Fibroblast of lung (primary cell): ENCODE data around the gene NKX6-2. TPM values are rescaled to one million over a fixed set of nuclear protein-coding genes. Genes with fewer than 3 reads are reported as not detected.

Experiments used
- DNase-seq, 2 donors: peaks; one replicate each; pipeline versions ENCODE4 v3.0.0 to v3.0.0-alpha.2; 2010; ENCODE audit warnings: low read depth in 2 of 2
- H2AFZ ChIP-seq: 2 replicates; pipeline ENCODE4 v1.5.1; 2012; ENCODE audit warnings: low read length, control low read depth, inconsistent platforms
- H3K27ac ChIP-seq: 2 replicates; pipeline ENCODE4 v1.5.1; 2011; ENCODE audit warnings: low read length, control low read depth; ENCODE audit not compliant: insufficient read depth
- H3K27me3 ChIP-seq: 2 replicates; pipeline ENCODE4 v1.5.1; 2011; ENCODE audit warnings: mild to moderate bottlenecking, low read length; ENCODE audit not compliant: control insufficient read depth, insufficient read depth
- H3K36me3 ChIP-seq: 2 replicates; pipeline ENCODE4 v1.5.1; 2011; ENCODE audit warnings: low read length; ENCODE audit not compliant: control insufficient read depth, insufficient read depth
- H3K4me1 ChIP-seq: 2 replicates; pipeline ENCODE4 v1.5.1; 2011; ENCODE audit warnings: low read length; ENCODE audit not compliant: control insufficient read depth, insufficient read depth; ENCODE audit errors: extremely low read depth
- H3K4me2 ChIP-seq: 2 replicates; pipeline ENCODE4 v1.5.1; 2011; ENCODE audit warnings: low read length, control low read depth; ENCODE audit not compliant: insufficient read depth; ENCODE audit errors: extremely low read depth
- H3K4me3 ChIP-seq, 4 experiments: fragments of 200-600 bp in 1 of 4; sonication (generic) in 1 of 4; replicated peaks in 1 of 4; 2 replicates each; pipeline ENCODE4 v1.5.1; 2011 to 2016; ENCODE audit warnings: low read length in 4 of 4, low read depth in 3 of 4, mild to moderate bottlenecking in 3 of 4, control low read depth in 2 of 4, inconsistent platforms in 1 of 4, mixed read lengths in 1 of 4; ENCODE audit not compliant: insufficient read depth in 1 of 4; ENCODE audit errors: control extremely low read depth in 1 of 4
- H3K79me2 ChIP-seq: 2 replicates; pipeline ENCODE4 v1.5.1; 2012; ENCODE audit warnings: mild to moderate bottlenecking, low read length, inconsistent platforms; ENCODE audit not compliant: control insufficient read depth, insufficient read depth
- H3K9ac ChIP-seq: 2 replicates; pipeline ENCODE4 v1.5.1; 2011; ENCODE audit warnings: mild to moderate bottlenecking, low read length, control low read depth; ENCODE audit not compliant: insufficient read depth
- H3K9me3 ChIP-seq: 2 replicates; pipeline ENCODE4 v1.5.1; 2012; ENCODE audit warnings: low read depth, low read length; ENCODE audit not compliant: control insufficient read depth, insufficient read depth
- H4K20me1 ChIP-seq: 2 replicates; pipeline ENCODE4 v1.5.1; 2011; ENCODE audit warnings: low read length; ENCODE audit not compliant: control insufficient read depth, insufficient read depth; ENCODE audit errors: extremely low read depth
- CTCF ChIP-seq, 2 donors: IDR thresholded peaks in 1 of 2; conservative IDR thresholded peaks in 1 of 2; 1 replicate in 1 of 2; 2 replicates in 1 of 2; pipeline ENCODE4 v1.5.1; 2011 to 2012; ENCODE audit warnings: low read length in 2 of 2, control low read depth in 1 of 2, inconsistent platforms in 1 of 2, low read depth in 1 of 2, mild to moderate bottlenecking in 1 of 2
- EZH2 ChIP-seq: IDR thresholded peaks from 2 replicates; pipeline ENCODE4 v1.5.1; 2012; ENCODE audit warnings: low read length, control low read depth, mild to moderate bottlenecking; ENCODE audit errors: missing control alignments
- polyA plus RNA-seq, 2 donors: library from polyadenylated mRNA; depleted of rRNA in 1 of 2; stranded (reverse) in 1 of 2; unstranded in 1 of 2; fragments of >200 nt; gene quantifications; 2 replicates each; pipeline ENCODE4 v1.2.1, GENCODE V29; 2011 to 2012; ENCODE audit warnings: missing spikeins in 1 of 2
- total RNA-seq: library from RNA; depleted of rRNA; stranded (reverse); fragments of >200 nt; gene quantifications from 2 replicates; pipeline ENCODE4 v1.2.1, GENCODE V29; 2014

Gene NKX6-2
- total and polyA plus RNA-seq, 2 donors (not counting 1 experiment from before 2014, with no cell fraction given), result not detected

- no peak for DNase-seq
- Histone ChIP-seq H3K4me1 (no peaks in the 10 kb centered on the region), H3K27me3 (no peaks in the 10 kb centered on the region), H3K9me3 (no peaks in the 10 kb centered on the region), H3K4me3 (no peak overlapping the region), H3K36me3 (no peaks in the 10 kb centered on the region), H2AFZ (no peak overlapping the region), H3K4me2 (no peak overlapping the region), H3K27ac (no peak overlapping the region), H3K9ac (no peak overlapping the region), H3K79me2 (no peaks in the 10 kb centered on the region), H4K20me1 (no peaks in the 10 kb centered on the region)
- no peak for TF ChIP-seq CTCF (conservative IDR thresholded peaks at IDR 0.05 in 1 of 2, IDR thresholded peaks at IDR 0.05 in 1 of 2; ENCODE audit: low read depth in 1 of 2, low read length in 2 of 2)
These were observed 26.6 kb upstream of the NKX6-2 start for GRCh38 chr10:132812520-132812919.

GRCh38 chr10:132811891-132812481, 26.0 kb upstream of the NKX6-2 start:
- Histone ChIP-seq H3K9me3 (no peaks in the 10 kb centered on the region), H3K36me3 (no peaks in the 10 kb centered on the region), H3K79me2 (no peaks in the 10 kb centered on the region), H3K4me1 (no peaks in the 10 kb centered on the region), H2AFZ (no peak overlapping the region), H3K9ac (no peak overlapping the region), H4K20me1 (no peaks in the 10 kb centered on the region), H3K27ac (no peak overlapping the region), H3K27me3 (no peaks in the 10 kb centered on the region), H3K4me2 (no peak overlapping the region), H3K4me3 (no peak overlapping the region)
- no peak for TF ChIP-seq CTCF (conservative IDR thresholded peaks at IDR 0.05 in 1 of 2, IDR thresholded peaks at IDR 0.05 in 1 of 2; ENCODE audit: low read depth in 1 of 2, low read length in 2 of 2)
- TF ChIP-seq EZH2, result no peak
- DNase-seq, result no peak

- no peak overlapping the region for H3K4me2 ChIP-seq
- no peaks in the 10 kb centered on the region for H3K9me3 ChIP-seq
- no peaks in the 10 kb centered on the region for H4K20me1 ChIP-seq
- DNase-seq, result no peak
- no peak overlapping the region for H3K4me3 ChIP-seq
- no peak for TF ChIP-seq CTCF (conservative IDR thresholded peaks at IDR 0.05 in 1 of 2, IDR thresholded peaks at IDR 0.05 in 1 of 2; ENCODE audit: low read depth in 1 of 2, low read length in 2 of 2)
- no peaks in the 10 kb centered on the region for H3K79me2 ChIP-seq
- no peak overlapping the region for H2AFZ ChIP-seq
- no peaks in the 10 kb centered on the region for H3K36me3 ChIP-seq
- no peaks in the 10 kb centered on the region for H3K4me1 ChIP-seq
- no peak overlapping the region for H3K27ac ChIP-seq
- no peak overlapping the region for H3K9ac ChIP-seq
- H3K27me3 ChIP-seq, result no peaks in the 10 kb centered on the region
These were observed 25.1 kb upstream of the NKX6-2 start for GRCh38 chr10:132810807-132811700.
